ENCODE results near the gene SYNJ2BP.

Gene SYNJ2BP

DNA sequence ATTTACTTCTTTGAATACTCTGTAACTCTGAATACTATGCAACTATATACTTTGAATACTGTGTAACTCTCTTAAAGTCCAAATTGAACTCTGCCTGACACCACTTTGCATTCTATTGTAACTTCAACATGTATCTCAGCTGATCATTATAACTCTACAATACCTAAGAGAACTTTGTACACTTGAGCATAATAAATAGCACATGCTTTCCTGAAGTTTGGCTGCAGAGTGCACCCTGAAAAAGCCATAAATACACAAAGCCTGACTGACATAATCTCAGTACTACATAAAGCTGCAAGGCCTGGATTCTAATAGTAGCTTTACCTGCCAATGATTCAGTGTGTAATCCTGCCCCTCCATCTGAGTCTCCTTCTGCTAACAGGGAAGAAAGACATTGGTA, 36.1 kb downstream of the SYNJ2BP start:
- Histone ChIP-seq H3K9ac (ENCODE audit: low read length) (no peak overlapping the region), H3K4me1 (ENCODE audit: control insufficient read depth, insufficient read depth, low read length) (no peaks in the 10 kb centered on the region), H3K36me3 (ENCODE audit: control insufficient read depth, insufficient read depth, low read length) (no peaks in the 10 kb centered on the region), H3K4me3 (ENCODE audit: low read length) (no peak overlapping the region), H3K27ac (ENCODE audit: low read depth, low read length) (no peak overlapping the region), H3K27me3 (ENCODE audit: control insufficient read depth, insufficient read depth, low read length) (no peaks in the 10 kb centered on the region)

GRCh38 chr14:70378696-70379095, 38.2 kb downstream of the SYNJ2BP start:
- Histone ChIP-seq H3K27me3 (ENCODE audit: control insufficient read depth, insufficient read depth, low read length) (no peaks in the 10 kb centered on the region), H3K36me3 (ENCODE audit: control insufficient read depth, insufficient read depth, low read length) (peaks cover 3% of the 10 kb centered on the region), H3K4me3 (ENCODE audit: low read length) (no peak overlapping the region), H3K27ac (ENCODE audit: low read depth, low read length) (no peak overlapping the region), H3K4me1 (ENCODE audit: control insufficient read depth, insufficient read depth, low read length) (no peaks in the 10 kb centered on the region), H3K9ac (ENCODE audit: low read length) (no peak overlapping the region)

Measured in rectal smooth muscle tissue (tissue), 1 donor.